Keratinocyte (primary cell): Measurements from ENCODE around the gene AZU1. TPM values are rescaled to one million over a fixed set of nuclear protein-coding genes. Genes with fewer than 3 reads are reported as not detected.

Experiments used
- DNase-seq: peaks from one replicate; pipeline ENCODE4 v3.0.0-alpha.2; 2011; ENCODE audit warnings: low read depth, missing footprints, low spot score
- FAIRE-seq: peaks from 2 replicates; lab custom pipeline; 2011; peaks lifted over from hg19 to GRCh38; lab: Jason Lieb, UNC
- H2AFZ ChIP-seq: 2 replicates; pipeline ENCODE4 v1.6.0; 2012; ENCODE audit warnings: low read length, control low read depth, inconsistent platforms; ENCODE audit not compliant: control insufficient read depth
- H3K27ac ChIP-seq: 2 replicates; pipeline ENCODE4 v1.5.1; 2011; ENCODE audit warnings: low read length; ENCODE audit not compliant: control insufficient read depth, insufficient read depth
- H3K27me3 ChIP-seq: 3 replicates; pipeline ENCODE4 v1.6.0; 2011; ENCODE audit warnings: low read length; ENCODE audit not compliant: control insufficient read depth, insufficient read depth; ENCODE audit errors: extremely low read depth
- H3K36me3 ChIP-seq, 2 experiments: 2 replicates in 1 of 2; 3 replicates in 1 of 2; pipeline ENCODE4 v1.5.1; 2011; ENCODE audit warnings: low read length in 2 of 2, mild to moderate bottlenecking in 1 of 2; ENCODE audit not compliant: control insufficient read depth in 2 of 2, insufficient read depth in 2 of 2; ENCODE audit errors: extremely low read depth in 1 of 2
- H3K4me1 ChIP-seq: 3 replicates; pipeline ENCODE4 v1.5.1; 2011; ENCODE audit warnings: low read length; ENCODE audit not compliant: control insufficient read depth, insufficient read depth; ENCODE audit errors: extremely low read depth
- H3K4me2 ChIP-seq: 3 replicates; pipeline ENCODE4 v1.6.0; 2011; ENCODE audit warnings: low read depth, low read length; ENCODE audit not compliant: control insufficient read depth, insufficient read depth; ENCODE audit errors: extremely low read depth
- H3K4me3 ChIP-seq, 3 experiments: fragments of 200-600 bp in 1 of 3; sonication (generic) in 1 of 3; 2 replicates in 2 of 3; 3 replicates in 1 of 3; pipeline ENCODE4 v1.5.1; 2011 to 2016; ENCODE audit warnings: low read length in 3 of 3, mild to moderate bottlenecking in 3 of 3, control low read depth in 2 of 3, inconsistent platforms in 1 of 3, low read depth in 1 of 3, mixed read lengths in 1 of 3, mixed run types in 1 of 3, moderate library complexity in 1 of 3; ENCODE audit not compliant: control insufficient read depth in 2 of 3, insufficient read depth in 2 of 3; ENCODE audit errors: extremely low read depth in 1 of 3
- H3K79me2 ChIP-seq: 2 replicates; pipeline ENCODE4 v1.6.0; 2012; ENCODE audit warnings: low read length; ENCODE audit not compliant: control insufficient read depth, insufficient read depth
- H3K9ac ChIP-seq: 3 replicates; pipeline ENCODE4 v1.6.0; 2011; ENCODE audit warnings: low read length; ENCODE audit not compliant: control insufficient read depth, insufficient read depth; ENCODE audit errors: extremely low read depth
- H3K9me1 ChIP-seq: 3 replicates; pipeline ENCODE4 v1.6.0; 2011; ENCODE audit warnings: low read length; ENCODE audit not compliant: control insufficient read depth, insufficient read depth; ENCODE audit errors: extremely low read depth
- H3K9me3 ChIP-seq: 2 replicates; pipeline ENCODE4 v1.5.1; 2012; ENCODE audit warnings: low read depth, low read length; ENCODE audit not compliant: control insufficient read depth
- H4K20me1 ChIP-seq: 3 replicates; pipeline ENCODE4 v1.6.0; 2011; ENCODE audit warnings: low read length; ENCODE audit not compliant: control insufficient read depth, insufficient read depth; ENCODE audit errors: extremely low read depth
- CTCF ChIP-seq, 3 experiments: IDR thresholded peaks in 1 of 3; conservative IDR thresholded peaks in 1 of 3; optimal IDR thresholded peaks in 1 of 3; 2 replicates in 2 of 3; 3 replicates in 1 of 3; pipeline versions ENCODE3 to v1.5.1; 2011; ENCODE audit warnings: low read length in 3 of 3, mild to moderate bottlenecking in 3 of 3, moderate library complexity in 2 of 3, control low read depth in 1 of 3, inconsistent platforms in 1 of 3; ENCODE audit not compliant: insufficient read depth in 2 of 3; ENCODE audit errors: extremely low read depth in 1 of 3
- EZH2 ChIP-seq: IDR thresholded peaks from one replicate; pipeline ENCODE4 v1.6.1; 2012; ENCODE audit warnings: inconsistent platforms, mild to moderate bottlenecking, low read length, moderate library complexity
- dilution Hi-C: fragments of 300-500 bp; cut with MboI; formaldehyde crosslinking; loops from one replicate; pipeline ENCODE4 v1.7.0; 2020; ENCODE audit warnings: low sequenced_read_pairs; ENCODE audit not compliant: extremely low pct_ligation_motif_present
- polyA plus RNA-seq, 5 experiments: library from polyadenylated mRNA; depleted of rRNA in 3 of 5; stranded (reverse) in 3 of 5; stranded (forward) in 1 of 5; unstranded in 1 of 5; fragments of >200 nt; gene quantifications; 1 replicate in 1 of 5; 2 replicates in 3 of 5; 3 replicates in 1 of 5; pipeline versions ENCODE4 v1.2.1 to v1.2.3, GENCODE V29; 2011 to 2012; ENCODE audit warnings: missing spikeins in 2 of 5, low read depth in 1 of 5, low replicate concordance in 1 of 5

AZU1 gene
- polyA plus RNA-seq, 1 donor (not counting 4 experiments of a cell fraction or from before 2014, with no cell fraction given): not detected

GRCh38 chr19:805166-805551 is 22.5 kb upstream of the AZU1 start:
- no peak overlapping the region for H3K9ac ChIP-seq
- H3K79me2 ChIP-seq: peaks cover 89% of the 10 kb centered on the region
- H3K27ac ChIP-seq: no peak overlapping the region
- no peak for TF ChIP-seq EZH2
- no peak for TF ChIP-seq CTCF (optimal IDR thresholded peaks at IDR 0.05 in 1 of 3, IDR thresholded peaks at IDR 0.05 in 1 of 3, conservative IDR thresholded peaks at IDR 0.05 in 1 of 3; ENCODE audit: extremely low read depth in 1 of 3, insufficient read depth in 2 of 3, low read length in 3 of 3)
- H3K27me3 ChIP-seq: no peaks in the 10 kb centered on the region
- H4K20me1 ChIP-seq: peaks cover 80% of the 10 kb centered on the region
- no peak overlapping the region for H3K4me2 ChIP-seq
- H2AFZ ChIP-seq: no peak overlapping the region
- H3K4me3 ChIP-seq: no peak overlapping the region
- H3K4me1 ChIP-seq: peaks cover 22% of the 10 kb centered on the region
- DNase-seq: no peak
- no peaks in the 10 kb centered on the region for H3K9me1 ChIP-seq
- FAIRE-seq: no peak
- dilution Hi-C loops: no loop called here
- no peaks in the 10 kb centered on the region for H3K9me3 ChIP-seq
- peaks cover 37 to 84% of the 10 kb centered on the region in 2 experiments for H3K36me3 ChIP-seq

- dilution Hi-C loops: no loop called here
- Histone ChIP-seq H3K9me1 (no peaks in the 10 kb centered on the region), H2AFZ (no peak overlapping the region), H3K4me1 (peaks cover 15% of the 10 kb centered on the region), H3K27me3 (no peaks in the 10 kb centered on the region), H3K4me3 (no peak overlapping the region), H3K36me3 (peaks cover 39 to 83% of the 10 kb centered on the region in 2 experiments), H4K20me1 (peaks cover 73% of the 10 kb centered on the region), H3K4me2 (no peak overlapping the region), H3K9ac (no peak overlapping the region), H3K27ac (no peak overlapping the region), H3K79me2 (peaks cover 82% of the 10 kb centered on the region), H3K9me3 (no peaks in the 10 kb centered on the region)
- no peak for FAIRE-seq
- TF ChIP-seq EZH2 (no peak), CTCF (optimal IDR thresholded peaks at IDR 0.05 in 1 of 3, IDR thresholded peaks at IDR 0.05 in 1 of 3, conservative IDR thresholded peaks at IDR 0.05 in 1 of 3; ENCODE audit: extremely low read depth in 1 of 3, insufficient read depth in 2 of 3, low read length in 3 of 3) (no peak)
- DNase-seq: no peak
Observed at GRCh38 chr19:805600-806550, 21.8 kb upstream of the AZU1 start.
